WTC11 (cell line): Measurements from ENCODE around the gene MBD2. TPM values are rescaled to one million over a fixed set of nuclear protein-coding genes. Genes with fewer than 3 reads are reported as not detected.

ENCODE experiments used
- ATAC-seq: fragments of 200-7000 bp; cut with Tn5 transposase; 2 replicates; pipeline ENCODE4 v1.10.0; 2021; ENCODE audit warnings: mild to moderate bottlenecking, moderate library complexity
- CTCF ChIA-PET: fragments of 300-600 bp; sonication (Branson Sonifier 250); formaldehyde crosslinking; loops from one replicate; lab custom pipeline; 2021; ENCODE audit warnings: antibody characterized with exemption; lab: Charles Lee
- POLR2A ChIA-PET: fragments of 350-600 bp; sonication (Branson Sonifier 250); formaldehyde crosslinking; loops from one replicate; lab custom pipeline; 2021; ENCODE audit warnings: antibody characterized with exemption; lab: Charles Lee
- DNase-seq: peaks from one replicate; pipeline ENCODE4 v3.0.0; 2021; ENCODE audit warnings: low spot score
- H3K27ac Mint-ChIP-seq: 2 replicates; pipeline ENCODE4 v1.8.0; 2021; ENCODE audit warnings: mixed read lengths
- H3K27me3 Mint-ChIP-seq: 2 replicates; pipeline ENCODE4 v1.8.0; 2021; ENCODE audit warnings: low read depth, mild to moderate bottlenecking, moderate library complexity, mixed read lengths
- H3K36me3 Mint-ChIP-seq: 2 replicates; pipeline ENCODE4 v1.8.0; 2021; ENCODE audit warnings: mixed read lengths
- H3K4me1 Mint-ChIP-seq: 2 replicates; pipeline ENCODE4 v1.8.0; 2022; ENCODE audit warnings: mixed read lengths
- H3K4me3 Mint-ChIP-seq: 2 replicates; pipeline ENCODE4 v1.8.0; 2021; ENCODE audit warnings: mild to moderate bottlenecking, moderate library complexity, mixed read lengths
- H3K9me3 Mint-ChIP-seq: 2 replicates; pipeline ENCODE4 v1.8.0; 2021; ENCODE audit warnings: mixed read lengths
- ARID4B ChIP-seq: sonication (generic); formaldehyde crosslinking; IDR thresholded peaks from 2 replicates; pipeline ENCODE4 v1.8.0; 2023; ENCODE audit warnings: missing genetic modification reagents, mild to moderate bottlenecking, borderline replicate concordance
- ATF2 ChIP-seq: sonication (generic); formaldehyde crosslinking; IDR thresholded peaks from 2 replicates; pipeline ENCODE4 v1.8.1; 2022; ENCODE audit warnings: low read depth, missing genetic modification reagents, borderline replicate concordance
- CBFB ChIP-seq: sonication (generic); formaldehyde crosslinking; IDR thresholded peaks from 2 replicates; pipeline ENCODE4 v1.8.1; 2022; ENCODE audit warnings: mild to moderate bottlenecking, low read depth, missing genetic modification reagents
- CREB1 ChIP-seq: sonication (generic); formaldehyde crosslinking; IDR thresholded peaks from 2 replicates; pipeline ENCODE4 v1.8.0; 2023; ENCODE audit warnings: mild to moderate bottlenecking, missing genetic modification reagents
- E2F1 ChIP-seq: sonication (generic); formaldehyde crosslinking; IDR thresholded peaks from 2 replicates; pipeline ENCODE4 v1.8.0; 2022; ENCODE audit warnings: mild to moderate bottlenecking, missing genetic modification reagents
- E2F4 ChIP-seq: sonication (generic); formaldehyde crosslinking; IDR thresholded peaks from 2 replicates; pipeline ENCODE4 v1.8.1; 2022; ENCODE audit warnings: low read depth, mild to moderate bottlenecking, moderate library complexity, missing genetic modification reagents, borderline replicate concordance
- ELF4 ChIP-seq: sonication (generic); formaldehyde crosslinking; IDR thresholded peaks from 2 replicates; pipeline ENCODE4 v1.8.1; 2022; ENCODE audit warnings: low read depth, mild to moderate bottlenecking, moderate library complexity, missing genetic modification reagents
- EMX1 ChIP-seq: fragments of 250-450 bp; sonication (Bioruptor Pico); IDR thresholded peaks from 2 replicates; pipeline ENCODE4 v1.8.0; 2021; ENCODE audit warnings: mild to moderate bottlenecking
- ESRRA ChIP-seq: sonication (generic); formaldehyde crosslinking; IDR thresholded peaks from 2 replicates; pipeline ENCODE4 v1.8.1; 2022; ENCODE audit warnings: mild to moderate bottlenecking, missing genetic modification reagents, borderline replicate concordance
- FOXJ3 ChIP-seq: sonication (generic); formaldehyde crosslinking; IDR thresholded peaks from 2 replicates; pipeline ENCODE4 v1.9.0; 2021; ENCODE audit warnings: missing genetic modification reagents, mild to moderate bottlenecking, borderline replicate concordance
- GTF2I ChIP-seq: fragments of 250-450 bp; sonication (Bioruptor Pico); conservative IDR thresholded peaks from 2 replicates; pipeline ENCODE4 v1.4.0; 2021; ENCODE audit warnings: mild to moderate bottlenecking
- NR1H2 ChIP-seq: sonication (generic); formaldehyde crosslinking; IDR thresholded peaks from 2 replicates; pipeline ENCODE4 v1.9.0; 2021; ENCODE audit warnings: mild to moderate bottlenecking, moderate library complexity, missing genetic modification reagents
- NR2C2 ChIP-seq: sonication (generic); formaldehyde crosslinking; IDR thresholded peaks from 2 replicates; pipeline ENCODE4 v1.8.0; 2022; ENCODE audit warnings: mild to moderate bottlenecking, missing genetic modification reagents
- PRDM15 ChIP-seq: sonication (generic); formaldehyde crosslinking; IDR thresholded peaks from 2 replicates; pipeline ENCODE4 v1.8.0; 2022; ENCODE audit warnings: missing genetic modification reagents
- SMAD4 ChIP-seq: sonication (generic); formaldehyde crosslinking; IDR thresholded peaks from 2 replicates; pipeline ENCODE4 v1.8.0; 2022; ENCODE audit warnings: mild to moderate bottlenecking, missing genetic modification reagents
- TCF7 ChIP-seq: sonication (generic); formaldehyde crosslinking; IDR thresholded peaks from 2 replicates; pipeline ENCODE4 v1.8.0; 2022; ENCODE audit warnings: mild to moderate bottlenecking, low read depth, missing genetic modification reagents, moderate library complexity
- ZNF121 ChIP-seq: sonication (generic); formaldehyde crosslinking; IDR thresholded peaks from 2 replicates; pipeline ENCODE4 v1.8.0; 2023; ENCODE audit warnings: missing genetic modification reagents
- ZNF138 ChIP-seq: sonication (generic); formaldehyde crosslinking; conservative IDR thresholded peaks from 2 replicates; pipeline ENCODE4 v1.8.1; 2022; ENCODE audit warnings: mild to moderate bottlenecking, moderate library complexity, missing genetic modification reagents
- ZNF232 ChIP-seq: sonication (generic); formaldehyde crosslinking; IDR thresholded peaks from 2 replicates; pipeline ENCODE4 v1.8.0; 2022; ENCODE audit warnings: mild to moderate bottlenecking, missing genetic modification reagents
- ZNF263 ChIP-seq: sonication (generic); formaldehyde crosslinking; IDR thresholded peaks from 2 replicates; pipeline ENCODE4 v1.8.1; 2022; ENCODE audit warnings: low read depth, mild to moderate bottlenecking, moderate library complexity, missing genetic modification reagents
- ZNF416 ChIP-seq: fragments of 250-450 bp; sonication (Bioruptor Pico); IDR thresholded peaks from 2 replicates; pipeline ENCODE4 v1.9.0; 2021; ENCODE audit warnings: mild to moderate bottlenecking, inconsistent platforms
- total RNA-seq: library from RNA; stranded (reverse); gene quantifications from 3 replicates; pipeline ENCODE4 v1.2.3, GENCODE V29; 2021
- TF ChIP-seq, protein P1 (sequence below): sonication (generic); formaldehyde crosslinking; IDR thresholded peaks from 2 replicates; pipeline ENCODE4 v1.8.1; 2022; ENCODE audit warnings: mild to moderate bottlenecking, moderate library complexity, missing genetic modification reagents

The MBD2 gene
- total RNA-seq, 1 experiment from 2014 or later = 42.7 TPM

DNA sequence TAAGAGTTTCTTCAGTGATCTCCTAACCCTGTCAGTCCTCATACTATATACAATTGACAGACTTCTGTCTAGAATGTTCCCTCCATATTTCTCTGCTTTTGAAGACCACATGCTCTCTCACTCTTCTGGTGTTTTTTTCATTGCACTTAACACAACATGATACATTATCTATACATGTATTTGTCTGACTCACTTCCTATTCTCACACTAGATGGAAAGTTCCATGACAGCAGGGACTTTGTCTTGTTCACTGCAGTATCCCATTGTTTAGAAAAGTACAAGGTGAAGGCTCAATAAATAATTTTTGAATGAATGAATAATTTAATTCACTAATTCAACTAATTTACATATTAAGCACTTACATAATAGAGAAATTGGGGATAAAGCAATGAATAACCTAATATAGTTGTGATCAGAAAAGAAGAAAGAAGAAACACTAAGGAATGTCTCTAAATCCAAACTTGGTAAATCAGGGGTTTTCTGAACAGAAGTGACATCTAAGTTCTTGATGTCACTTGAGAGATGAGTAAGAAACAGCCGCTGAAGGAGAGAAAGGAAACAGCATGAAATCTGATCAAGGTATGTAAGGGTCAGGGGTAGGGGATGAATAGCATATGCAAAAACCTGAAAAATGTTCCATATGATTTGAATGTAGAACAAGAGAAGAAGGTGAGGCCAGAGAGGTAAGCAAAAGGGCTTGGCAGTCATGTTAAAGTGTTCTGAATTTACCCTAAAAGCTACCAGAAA is 42.4 kb downstream of the MBD2 start:
- no peak overlapping the region for H3K4me3 Mint-ChIP-seq
- H3K27ac Mint-ChIP-seq = no peak overlapping the region
- no peaks in the 10 kb centered on the region for H3K4me1 Mint-ChIP-seq
- ChIA-PET POLR2A (no interaction called here), CTCF (no interaction called here)
- DNase-seq (no peak), ATAC-seq (no peak)
- TF ChIP-seq ZNF232 (CRISPR knock-in tag) (no peak), FOXJ3 (no peak), ZNF416 (no peak), CBFB (no peak), NR2C2 (no peak), ZNF263 (CRISPR knock-in tag) (no peak), PRDM15 (CRISPR knock-in tag) (no peak), E2F1 (CRISPR knock-in tag) (no peak), SMAD4 (CRISPR knock-in tag) (no peak), GTF2I (CRISPR knock-in tag) (no peak), ATF2 (no peak), E2F4 (CRISPR knock-in tag) (no peak), CREB1 (no peak)
- TF ChIP-seq, protein P1, sequence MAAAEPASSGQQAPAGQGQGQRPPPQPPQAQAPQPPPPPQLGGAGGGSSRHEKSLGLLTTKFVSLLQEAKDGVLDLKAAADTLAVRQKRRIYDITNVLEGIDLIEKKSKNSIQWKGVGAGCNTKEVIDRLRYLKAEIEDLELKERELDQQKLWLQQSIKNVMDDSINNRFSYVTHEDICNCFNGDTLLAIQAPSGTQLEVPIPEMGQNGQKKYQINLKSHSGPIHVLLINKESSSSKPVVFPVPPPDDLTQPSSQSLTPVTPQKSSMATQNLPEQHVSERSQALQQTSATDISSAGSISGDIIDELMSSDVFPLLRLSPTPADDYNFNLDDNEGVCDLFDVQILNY = no peak
- H3K9me3 Mint-ChIP-seq = peaks cover 12% of the 10 kb centered on the region
- H3K36me3 Mint-ChIP-seq = peaks cover 3% of the 10 kb centered on the region
- no peaks in the 10 kb centered on the region for H3K27me3 Mint-ChIP-seq

GRCh38 chr18:54173980-54174630 is 50.4 kb downstream of the MBD2 start:
- Mint-ChIP-seq H3K4me1 (peaks cover 12% of the 10 kb centered on the region), H3K27me3 (no peaks in the 10 kb centered on the region)

More at GRCh38 chr18:54173980-54174630, 50.4 kb downstream of the MBD2 start:
- Mint-ChIP-seq H3K9me3 (no peaks in the 10 kb centered on the region), H3K27ac (no peak overlapping the region), H3K36me3 (no peaks in the 10 kb centered on the region), H3K4me3 (no peak overlapping the region)
- no peak for DNase-seq
- ChIA-PET CTCF (interaction anchor here (0.6 to 1.0 kb wide), 2 partner anchors 51 to 184 kb away, joined by 3 read pairs; partner anchors contain the start of genes C18orf54, MBD2 and STARD6), POLR2A (no interaction called here)
- ATAC-seq = 0 out of 2 replicates have a peak, but pooled peaks have one; percentile 28
- TF ChIP-seq TCF7 (CRISPR knock-in tag) (no peak), ZNF121 (CRISPR knock-in tag) (no peak), ZNF138 (CRISPR knock-in tag) (no peak), ESRRA (CRISPR knock-in tag) (no peak), ELF4 (CRISPR knock-in tag) (no peak), EMX1 (no peak), ARID4B (CRISPR knock-in tag) (no peak), NR1H2 (CRISPR knock-in tag) (no peak)
